ENCODE measurements around the gene IGFBP1. TPM values are rescaled to one million over a fixed set of nuclear protein-coding genes. Genes with fewer than 3 reads are reported as not detected.

Gene IGFBP1
- total RNA-seq, 1 donor = 4.0 TPM

DNA sequence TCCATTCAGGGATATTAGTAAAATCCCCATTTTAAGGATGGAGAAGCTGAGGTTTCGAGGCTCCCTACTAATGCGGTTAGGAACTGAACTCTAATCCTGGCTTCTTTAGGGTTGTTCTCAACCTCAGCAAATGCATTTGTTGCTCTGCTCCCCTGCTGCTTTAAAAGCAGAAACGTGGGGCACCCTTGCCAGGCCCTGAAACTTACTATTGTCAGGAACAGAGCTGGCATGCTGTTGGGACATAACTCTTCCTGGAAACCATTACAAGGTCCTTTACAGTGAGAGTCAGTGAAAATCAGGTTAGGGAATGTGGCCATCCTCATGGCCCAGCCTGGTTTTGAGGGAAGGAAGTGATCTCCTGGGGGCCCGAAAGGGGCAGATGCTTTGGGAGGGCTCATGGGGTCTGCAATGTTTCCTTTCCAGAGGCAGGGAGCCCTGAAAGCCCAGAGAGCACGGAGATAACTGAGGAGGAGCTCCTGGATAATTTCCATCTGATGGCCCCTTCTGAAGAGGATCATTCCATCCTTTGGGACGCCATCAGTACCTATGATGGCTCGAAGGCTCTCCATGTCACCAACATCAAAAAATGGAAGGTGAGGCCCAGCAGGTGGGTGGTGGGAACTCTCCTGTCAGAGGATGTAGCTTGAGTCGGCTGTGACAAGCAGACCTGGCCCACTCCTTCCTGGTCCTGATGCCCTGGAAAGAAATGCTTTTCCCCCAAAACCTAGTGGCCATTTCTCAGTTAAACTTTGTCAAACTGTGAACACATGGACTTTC is 2.0 kb downstream of the IGFBP1 start:
- H4K20me1 ChIP-seq (ENCODE audit: insufficient read depth, low read length) = no peaks in the 10 kb centered on the region
- peaks cover 2% of the 10 kb centered on the region for H3K27me3 ChIP-seq (ENCODE audit: insufficient read depth, low read length)
- H3K79me2 ChIP-seq (ENCODE audit: insufficient read depth, low read length) = no peaks in the 10 kb centered on the region
- no peak overlapping the region for H2AFZ ChIP-seq (ENCODE audit: low read length)
- no peaks in the 10 kb centered on the region for H3K9me3 ChIP-seq (ENCODE audit: low read depth, low read length)
- no peak overlapping the region for H3K4me3 ChIP-seq (ENCODE audit: insufficient read depth, low read length)
- no peak overlapping the region for H3K27ac ChIP-seq (ENCODE audit: low read depth, low read length)
- no peak for DNase-seq (ENCODE audit: insufficient read length, low spot score, missing footprints)
- peaks cover 20% of the 10 kb centered on the region for H3K4me1 ChIP-seq (ENCODE audit: insufficient read depth, low read length)
- TF ChIP-seq, protein P1, sequence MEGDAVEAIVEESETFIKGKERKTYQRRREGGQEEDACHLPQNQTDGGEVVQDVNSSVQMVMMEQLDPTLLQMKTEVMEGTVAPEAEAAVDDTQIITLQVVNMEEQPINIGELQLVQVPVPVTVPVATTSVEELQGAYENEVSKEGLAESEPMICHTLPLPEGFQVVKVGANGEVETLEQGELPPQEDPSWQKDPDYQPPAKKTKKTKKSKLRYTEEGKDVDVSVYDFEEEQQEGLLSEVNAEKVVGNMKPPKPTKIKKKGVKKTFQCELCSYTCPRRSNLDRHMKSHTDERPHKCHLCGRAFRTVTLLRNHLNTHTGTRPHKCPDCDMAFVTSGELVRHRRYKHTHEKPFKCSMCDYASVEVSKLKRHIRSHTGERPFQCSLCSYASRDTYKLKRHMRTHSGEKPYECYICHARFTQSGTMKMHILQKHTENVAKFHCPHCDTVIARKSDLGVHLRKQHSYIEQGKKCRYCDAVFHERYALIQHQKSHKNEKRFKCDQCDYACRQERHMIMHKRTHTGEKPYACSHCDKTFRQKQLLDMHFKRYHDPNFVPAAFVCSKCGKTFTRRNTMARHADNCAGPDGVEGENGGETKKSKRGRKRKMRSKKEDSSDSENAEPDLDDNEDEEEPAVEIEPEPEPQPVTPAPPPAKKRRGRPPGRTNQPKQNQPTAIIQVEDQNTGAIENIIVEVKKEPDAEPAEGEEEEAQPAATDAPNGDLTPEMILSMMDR (IDR thresholded peaks at IDR 0.05; ENCODE audit: extremely low read depth, low read depth, low read length) = no peak
- no peak overlapping the region for H3K4me2 ChIP-seq (ENCODE audit: insufficient read depth, low read length)
- no peaks in the 10 kb centered on the region for H3K36me3 ChIP-seq (ENCODE audit: insufficient read depth, low read length)

DNA sequence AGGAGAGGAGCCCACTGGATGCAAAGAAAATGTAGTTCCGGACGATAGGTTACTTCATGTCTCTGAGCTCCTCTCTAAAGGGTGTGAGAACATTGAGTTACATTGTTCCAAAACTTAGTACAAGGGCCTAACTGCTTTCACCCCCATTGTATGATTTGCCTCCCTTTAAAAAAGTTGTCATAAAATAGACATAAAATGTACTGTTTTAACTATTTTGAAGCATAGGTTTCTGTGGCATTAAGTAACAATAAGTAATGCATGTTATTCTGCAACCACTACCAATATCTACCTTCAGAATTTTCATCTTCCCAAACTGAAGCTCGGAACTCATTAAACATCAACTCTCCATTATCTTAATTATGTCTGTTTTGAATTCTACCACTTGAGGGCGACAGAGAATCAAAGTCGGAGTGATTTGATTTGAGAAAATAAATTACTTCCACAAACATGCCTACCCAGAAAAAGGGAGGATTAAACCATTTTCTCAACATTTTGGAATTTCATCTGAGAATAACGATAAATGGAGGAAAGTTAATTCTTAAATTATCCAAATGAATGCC is 2.7 kb downstream of the IGFBP1 start:
- H3K4me2 ChIP-seq (ENCODE audit: insufficient read depth, low read length) = no peak overlapping the region
- H3K9me3 ChIP-seq (ENCODE audit: low read depth, low read length) = no peaks in the 10 kb centered on the region
- H3K27ac ChIP-seq (ENCODE audit: low read depth, low read length) = no peak overlapping the region
- H3K79me2 ChIP-seq (ENCODE audit: insufficient read depth, low read length) = no peaks in the 10 kb centered on the region
- DNase-seq (ENCODE audit: insufficient read length, low spot score, missing footprints) = no peak
- H2AFZ ChIP-seq (ENCODE audit: low read length) = no peak overlapping the region
- no peak overlapping the region for H3K4me3 ChIP-seq (ENCODE audit: insufficient read depth, low read length)
- H3K27me3 ChIP-seq (ENCODE audit: insufficient read depth, low read length) = peaks cover 2% of the 10 kb centered on the region
- peaks cover 13% of the 10 kb centered on the region for H3K4me1 ChIP-seq (ENCODE audit: insufficient read depth, low read length)
- H4K20me1 ChIP-seq (ENCODE audit: insufficient read depth, low read length) = no peaks in the 10 kb centered on the region
- TF ChIP-seq, protein P1 (IDR thresholded peaks at IDR 0.05; ENCODE audit: extremely low read depth, low read depth, low read length) = peak; percentile 73
- no peaks in the 10 kb centered on the region for H3K36me3 ChIP-seq (ENCODE audit: insufficient read depth, low read length)

DNA sequence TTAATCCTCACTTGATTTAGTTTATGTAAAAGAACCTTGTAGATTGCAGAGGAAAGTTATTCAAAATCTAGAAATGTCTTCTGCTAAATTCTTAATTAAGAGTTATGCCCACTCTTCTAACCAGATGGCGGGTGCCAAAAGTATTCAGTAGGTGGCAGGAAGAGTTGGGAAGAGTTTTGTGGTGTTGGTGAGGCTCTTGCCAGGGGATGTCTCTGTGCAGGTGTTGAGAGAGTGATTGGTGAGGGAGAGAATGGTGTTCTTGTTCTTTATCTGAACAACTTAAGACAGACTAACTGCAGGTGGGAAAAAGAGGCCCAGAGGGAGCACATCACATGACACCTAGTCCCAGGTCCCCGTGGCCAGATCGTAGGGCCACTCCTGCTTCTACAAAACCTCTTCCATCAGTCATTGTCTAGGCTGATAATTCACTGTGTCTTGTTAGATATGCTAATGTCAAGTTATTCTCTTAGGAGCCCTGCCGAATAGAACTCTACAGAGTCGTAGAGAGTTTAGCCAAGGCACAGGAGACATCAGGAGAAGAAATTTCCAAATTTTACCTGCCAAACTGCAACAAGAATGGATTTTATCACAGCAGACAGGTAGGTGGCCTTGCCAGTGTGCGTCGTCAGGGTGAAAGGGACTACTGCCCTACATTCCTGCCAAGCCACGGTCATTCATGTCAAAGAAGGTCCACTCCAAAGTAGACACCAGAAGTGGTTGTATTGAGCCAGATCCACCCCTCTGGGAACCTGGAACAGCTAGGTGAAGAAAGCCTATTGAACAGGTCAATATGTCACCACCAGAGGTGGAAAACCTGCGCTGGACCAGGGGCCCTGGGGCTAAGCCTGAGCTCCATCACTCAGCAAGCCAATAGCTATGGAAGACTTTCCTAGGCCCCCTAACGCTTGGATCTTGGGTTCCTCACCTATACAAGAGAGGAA is 3.4 kb downstream of the IGFBP1 start:
- H3K27me3 ChIP-seq (ENCODE audit: insufficient read depth, low read length) = peaks cover 2% of the 10 kb centered on the region
- H3K9me3 ChIP-seq (ENCODE audit: low read depth, low read length) = no peaks in the 10 kb centered on the region
- no peak overlapping the region for H2AFZ ChIP-seq (ENCODE audit: low read length)
- no peak overlapping the region for H3K4me3 ChIP-seq (ENCODE audit: insufficient read depth, low read length)
- peaks cover 14% of the 10 kb centered on the region for H3K4me1 ChIP-seq (ENCODE audit: insufficient read depth, low read length)
- TF ChIP-seq, protein P1 (IDR thresholded peaks at IDR 0.05; ENCODE audit: extremely low read depth, low read depth, low read length) = no peak
- H3K36me3 ChIP-seq (ENCODE audit: insufficient read depth, low read length) = no peaks in the 10 kb centered on the region
- H3K27ac ChIP-seq (ENCODE audit: low read depth, low read length) = no peak overlapping the region
- no peaks in the 10 kb centered on the region for H4K20me1 ChIP-seq (ENCODE audit: insufficient read depth, low read length)
- H3K4me2 ChIP-seq (ENCODE audit: insufficient read depth, low read length) = no peak overlapping the region
- H3K79me2 ChIP-seq (ENCODE audit: insufficient read depth, low read length) = no peaks in the 10 kb centered on the region
- DNase-seq (ENCODE audit: insufficient read length, low spot score, missing footprints) = no peak
